AG09309 (cell line): ENCODE measurements around the gene OR13J1.

ENCODE experiments used
- DNase-seq: peaks from one replicate; pipeline ENCODE4 v3.0.0-alpha.2; 2010; ENCODE audit warnings: low read depth
- H3K4me3 ChIP-seq: 2 replicates; pipeline ENCODE4 v1.5.1; 2011; ENCODE audit warnings: mild to moderate bottlenecking, low read depth, low read length, moderate library complexity; ENCODE audit not compliant: control insufficient read depth
- TF ChIP-seq, protein P1 (sequence below): IDR thresholded peaks from 2 replicates; pipeline ENCODE4 v1.5.1; 2011; ENCODE audit warnings: mild to moderate bottlenecking, low read depth, low read length, inconsistent platforms; ENCODE audit not compliant: insufficient read depth, control insufficient read depth; ENCODE audit errors: missing control alignments

OR13J1 gene

GRCh38 chr9:35827486-35827885 is 42.7 kb downstream of the OR13J1 start:
- TF ChIP-seq, protein P1, sequence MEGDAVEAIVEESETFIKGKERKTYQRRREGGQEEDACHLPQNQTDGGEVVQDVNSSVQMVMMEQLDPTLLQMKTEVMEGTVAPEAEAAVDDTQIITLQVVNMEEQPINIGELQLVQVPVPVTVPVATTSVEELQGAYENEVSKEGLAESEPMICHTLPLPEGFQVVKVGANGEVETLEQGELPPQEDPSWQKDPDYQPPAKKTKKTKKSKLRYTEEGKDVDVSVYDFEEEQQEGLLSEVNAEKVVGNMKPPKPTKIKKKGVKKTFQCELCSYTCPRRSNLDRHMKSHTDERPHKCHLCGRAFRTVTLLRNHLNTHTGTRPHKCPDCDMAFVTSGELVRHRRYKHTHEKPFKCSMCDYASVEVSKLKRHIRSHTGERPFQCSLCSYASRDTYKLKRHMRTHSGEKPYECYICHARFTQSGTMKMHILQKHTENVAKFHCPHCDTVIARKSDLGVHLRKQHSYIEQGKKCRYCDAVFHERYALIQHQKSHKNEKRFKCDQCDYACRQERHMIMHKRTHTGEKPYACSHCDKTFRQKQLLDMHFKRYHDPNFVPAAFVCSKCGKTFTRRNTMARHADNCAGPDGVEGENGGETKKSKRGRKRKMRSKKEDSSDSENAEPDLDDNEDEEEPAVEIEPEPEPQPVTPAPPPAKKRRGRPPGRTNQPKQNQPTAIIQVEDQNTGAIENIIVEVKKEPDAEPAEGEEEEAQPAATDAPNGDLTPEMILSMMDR: no peak
- H3K4me3 ChIP-seq: no peak overlapping the region
- peak; percentile 56 for DNase-seq

DNA sequence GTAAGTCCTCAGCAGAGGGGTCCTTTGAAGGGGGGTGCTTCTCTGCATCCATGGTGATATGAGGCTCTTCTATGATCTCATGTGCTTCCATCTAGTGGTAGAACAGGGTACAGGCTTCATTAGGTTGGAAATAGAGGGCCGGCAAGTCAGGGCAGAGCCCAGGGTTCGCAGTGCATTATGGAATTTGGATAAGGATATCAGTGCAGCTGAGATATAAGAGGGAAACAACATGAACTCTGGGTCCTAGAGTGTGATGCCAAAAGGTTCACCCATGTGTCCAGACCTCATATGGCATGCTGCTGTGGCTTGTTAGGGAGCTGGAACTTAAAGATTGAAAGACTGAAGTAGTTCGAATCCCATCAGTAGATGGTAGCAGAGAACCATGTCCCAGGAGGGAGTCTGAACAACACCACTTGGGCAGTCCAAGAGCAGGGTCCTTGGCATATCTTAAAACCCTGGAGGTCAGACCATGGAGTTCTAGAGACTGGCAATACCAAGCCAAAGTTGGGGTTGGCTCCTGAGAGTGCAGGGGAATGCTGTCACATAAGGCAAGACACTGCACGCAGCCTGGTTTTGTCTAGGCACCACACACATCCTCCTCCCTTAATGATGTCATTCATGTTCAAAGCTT is 44.0 kb downstream of the OR13J1 start:
- peak; percentile 27 for DNase-seq
- H3K4me3 ChIP-seq: no peak overlapping the region
- TF ChIP-seq, protein P1: peak; percentile 70

GRCh38 chr9:35822926-35823325 is 47.3 kb downstream of the OR13J1 start:
- TF ChIP-seq, protein P1: no peak
- DNase-seq: no peak
- H3K4me3 ChIP-seq: no peak overlapping the region

- TF ChIP-seq, protein P1: no peak
- DNase-seq: peak; percentile 58
- no peak overlapping the region for H3K4me3 ChIP-seq
Measured at GRCh38 chr9:35820076-35820475, 50.1 kb downstream of the OR13J1 start.
